Hematopoietic multipotent progenitor cell treated with erythropoietin and hydrocortisone succinate and interleukin-3 and kit ligand, for 17 days (in vitro differentiated cells): ENCODE results near the gene SULF2.

Source experiments
- DNase-seq: peaks from one replicate; pipeline ENCODE4 v3.0.0-alpha.2; 2015; ENCODE audit warnings: low spot score

The SULF2 gene

DNA sequence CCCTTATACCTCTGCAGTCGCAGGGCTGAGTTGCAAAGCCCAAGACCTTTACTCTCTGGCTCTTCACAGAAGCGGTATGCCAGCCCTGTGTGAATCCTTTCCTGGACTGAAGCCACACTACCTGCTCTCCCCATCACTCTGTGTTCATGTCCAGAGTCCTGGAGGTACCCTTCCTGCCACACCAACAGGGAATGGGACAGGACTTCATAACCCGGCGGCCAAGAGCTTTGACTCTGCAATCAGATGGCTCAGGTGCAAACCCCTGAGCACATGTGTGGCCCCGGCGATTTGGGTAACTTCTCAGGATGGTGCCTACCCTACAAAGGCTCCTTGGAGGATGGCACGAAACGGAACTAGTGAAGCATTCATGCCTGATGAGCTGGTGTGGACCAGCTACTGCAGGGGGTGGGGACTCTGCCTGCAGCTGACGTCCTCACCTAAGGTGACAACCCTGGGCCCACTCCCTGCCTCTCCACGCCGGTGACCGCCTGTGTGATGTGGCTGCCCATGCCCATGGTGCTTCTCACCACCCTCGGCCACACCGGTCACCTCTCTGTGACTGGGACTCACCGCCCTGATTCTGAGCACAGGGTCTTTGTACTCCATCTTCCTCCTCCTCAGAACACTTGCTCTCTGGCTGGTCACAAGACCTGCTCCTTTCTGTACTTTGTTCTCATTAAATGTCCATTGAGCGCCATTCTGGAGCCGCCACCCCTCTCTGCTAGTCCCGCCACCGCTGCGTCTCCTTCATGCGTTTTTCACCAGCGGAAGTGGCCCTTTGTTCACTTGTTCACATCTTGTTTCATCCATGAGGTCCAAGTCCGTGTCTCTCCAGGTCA lies 116.7 kb downstream of the SULF2 start:
- DNase-seq, result no peak

DNA sequence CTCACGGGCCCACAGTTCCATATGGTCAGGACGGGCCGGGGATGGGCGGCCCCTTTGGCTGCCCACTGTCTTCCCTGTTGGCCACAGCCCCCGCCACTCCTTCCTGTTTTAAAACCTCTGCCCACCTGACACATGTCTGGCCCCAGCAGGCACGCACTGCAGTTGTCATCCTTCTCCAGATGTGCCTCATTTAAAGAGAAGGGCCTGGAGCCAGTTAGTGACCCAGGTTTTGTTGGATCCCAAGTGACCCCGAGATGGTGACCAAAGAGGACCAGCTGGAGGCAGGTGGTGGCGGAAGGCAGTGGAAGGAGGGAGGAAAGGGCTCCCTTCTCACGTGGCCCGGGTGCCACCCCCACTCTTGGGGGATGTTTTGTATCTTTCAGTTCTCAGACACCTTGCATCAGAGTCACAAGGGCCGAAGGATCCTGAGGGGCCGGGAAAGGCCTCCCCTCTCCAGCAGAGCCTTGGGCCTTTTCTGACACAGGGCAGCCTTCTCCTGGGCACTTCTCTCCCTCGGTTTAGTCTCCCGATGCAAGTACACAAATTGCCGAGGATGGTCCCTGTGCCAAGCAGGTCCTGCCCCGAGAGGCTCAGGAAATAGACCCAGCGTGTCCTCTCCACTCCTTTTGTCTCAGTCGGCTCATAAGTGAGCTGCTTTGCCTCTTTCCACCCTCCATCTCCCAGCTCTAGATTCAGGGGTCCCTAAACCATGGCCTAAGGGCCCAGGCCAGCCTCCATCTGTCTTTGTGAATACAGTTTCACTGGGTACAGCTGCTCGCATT lies 117.6 kb downstream of the SULF2 start:
- DNase-seq, result no peak

DNA sequence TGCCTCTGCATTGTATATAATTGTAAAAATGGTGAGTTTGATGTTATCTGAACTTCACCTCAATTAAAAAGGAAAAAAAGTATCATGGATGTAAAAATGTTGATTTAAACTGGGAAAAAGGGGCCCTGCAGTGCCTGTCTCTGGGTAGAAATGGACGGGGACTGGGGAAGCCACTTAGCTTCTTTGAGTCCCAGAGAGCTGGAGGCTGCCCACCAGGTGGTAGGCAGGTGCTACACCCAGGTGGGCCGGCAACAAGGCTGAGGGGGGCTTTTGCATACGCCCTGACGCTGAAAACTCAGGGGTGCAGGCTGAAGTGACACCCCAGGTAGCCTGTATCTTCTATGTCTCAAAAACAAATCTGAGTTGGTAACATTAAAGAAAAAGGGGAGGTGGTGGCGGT lies 118.2 kb downstream of the SULF2 start:
- DNase-seq, result no peak

DNA sequence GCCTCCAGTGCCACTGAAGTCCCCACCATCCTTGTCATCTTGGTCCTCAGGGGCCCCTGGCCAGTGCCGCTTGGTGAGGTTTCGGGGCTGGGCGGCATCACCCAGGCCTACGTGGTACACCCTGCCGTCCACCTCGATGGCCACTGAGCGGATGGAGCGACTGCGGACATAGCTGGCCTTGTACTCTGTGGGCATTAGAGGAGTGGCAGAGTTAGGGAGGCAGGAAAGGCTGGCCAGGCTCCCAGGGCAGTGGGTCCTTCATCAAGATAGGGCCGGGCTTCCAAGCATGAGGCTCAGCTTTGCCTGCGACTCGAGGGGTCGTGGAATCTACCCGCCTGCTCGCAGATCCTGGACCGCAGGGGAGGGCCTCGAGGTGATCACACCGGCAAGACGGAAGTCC lies 119.0 kb downstream of the SULF2 start:
- no peak for DNase-seq

DNA sequence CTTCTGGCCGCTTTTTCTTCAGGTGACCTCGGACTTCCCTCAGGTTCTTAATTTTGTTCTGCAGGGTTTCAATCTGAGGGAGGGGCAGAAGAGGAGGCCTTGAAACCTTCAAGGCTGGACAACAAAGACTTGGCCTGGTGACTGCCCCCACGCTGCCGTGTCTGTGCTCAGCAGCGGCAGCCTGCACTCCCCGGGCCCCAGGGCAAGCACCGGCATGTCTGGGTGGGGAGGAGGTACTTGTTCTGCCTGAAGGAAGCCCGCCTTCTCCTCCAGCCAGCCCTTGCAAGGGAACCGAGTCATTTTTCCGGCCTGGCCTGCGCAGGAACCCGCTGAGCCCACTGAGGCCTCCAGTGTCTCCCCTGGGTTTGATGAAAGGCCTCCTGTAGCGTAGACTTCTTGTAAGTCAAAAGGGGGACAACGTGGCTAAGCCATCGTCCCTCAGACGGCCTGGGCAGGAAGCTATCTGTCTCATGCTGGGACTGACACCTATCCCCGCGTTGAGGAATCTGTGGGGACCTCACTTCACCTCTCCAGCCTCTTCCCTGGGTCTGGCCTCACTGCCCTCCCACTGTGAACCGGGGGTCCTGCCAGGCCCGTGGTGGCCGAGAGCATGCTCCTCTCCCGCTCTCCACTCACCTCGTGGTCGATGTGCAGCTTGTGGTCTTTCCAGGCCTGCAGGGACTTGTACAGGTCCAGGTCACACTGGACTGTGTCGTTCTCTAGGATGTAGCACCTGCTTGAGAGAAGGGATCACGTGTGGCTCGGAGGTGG lies 119.9 kb downstream of the SULF2 start:
- DNase-seq, result no peak

DNA sequence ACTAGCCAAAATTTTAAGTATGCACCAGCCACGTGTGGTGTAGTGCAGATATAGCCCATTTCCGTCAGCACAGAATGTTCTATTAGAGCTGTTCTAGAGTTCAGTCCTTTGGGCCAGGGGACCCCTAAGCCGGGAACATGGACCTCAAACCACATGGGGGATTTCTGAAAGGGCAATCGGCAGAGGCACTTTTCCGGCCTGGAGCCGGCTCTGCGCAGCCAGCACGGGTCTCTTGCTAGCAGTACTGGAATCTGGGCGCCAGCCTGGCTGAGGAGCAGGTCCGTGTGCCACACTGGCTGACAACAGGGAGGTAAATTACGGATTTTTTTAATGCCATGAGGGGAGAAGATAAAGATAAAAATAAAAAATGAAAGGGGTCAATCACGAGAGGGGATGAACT lies 120.5 kb downstream of the SULF2 start:
- no peak for DNase-seq

DNA sequence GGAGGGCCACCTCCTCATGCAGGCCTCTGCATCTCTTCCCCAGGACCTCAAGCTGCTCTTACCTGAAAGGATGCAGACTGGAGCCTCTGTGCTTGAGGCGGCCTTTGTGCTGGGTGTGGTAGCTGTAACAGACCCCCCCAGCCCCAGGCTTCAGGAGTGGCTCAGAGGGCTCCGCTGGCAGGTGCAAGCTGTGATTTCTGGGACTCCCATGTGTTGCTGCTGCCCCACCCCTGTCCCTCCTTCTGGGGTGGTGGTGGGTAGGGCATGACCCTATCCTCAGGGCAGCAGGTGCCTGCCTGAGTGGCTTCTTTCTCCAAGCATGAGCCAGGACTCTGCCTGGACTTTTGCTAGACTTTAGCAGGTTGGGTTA lies 121.2 kb downstream of the SULF2 start:
- no peak for DNase-seq

DNA sequence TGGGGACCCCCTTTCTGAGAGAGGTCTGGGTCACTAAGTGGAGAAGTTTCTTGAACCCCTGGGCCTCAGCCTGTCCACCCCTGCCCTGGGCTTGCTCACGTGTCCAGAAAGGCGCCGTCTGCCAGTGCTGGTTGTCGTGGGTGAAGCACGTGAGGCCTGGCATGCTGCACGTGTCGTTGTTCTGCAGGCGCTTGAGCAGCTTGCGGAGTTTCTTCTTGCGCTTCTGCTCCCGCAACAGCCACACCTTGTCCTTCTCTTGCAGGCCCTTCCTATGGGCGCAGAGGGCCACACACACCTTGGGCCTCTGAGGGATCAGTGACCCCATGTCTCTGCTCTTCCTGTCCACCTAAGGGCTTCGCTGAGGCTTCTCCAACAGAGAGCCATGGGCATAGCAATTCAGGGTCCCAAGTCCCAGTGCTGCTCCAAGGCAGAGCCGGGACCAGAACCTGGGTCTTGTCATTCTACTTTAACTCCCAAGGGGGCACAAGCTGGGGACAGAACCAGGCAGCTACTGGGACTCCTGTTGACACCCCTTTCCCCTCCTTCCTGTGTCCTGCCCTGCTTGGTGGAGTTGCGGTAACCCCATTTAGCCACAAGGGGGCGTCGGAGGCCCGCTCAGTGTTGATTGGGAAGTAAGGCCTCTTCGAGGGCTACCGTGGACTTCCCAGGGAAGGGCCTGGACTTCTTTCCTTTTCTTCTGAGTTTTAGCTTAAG lies 121.8 kb downstream of the SULF2 start:
- peak; percentile 66 for DNase-seq

DNA sequence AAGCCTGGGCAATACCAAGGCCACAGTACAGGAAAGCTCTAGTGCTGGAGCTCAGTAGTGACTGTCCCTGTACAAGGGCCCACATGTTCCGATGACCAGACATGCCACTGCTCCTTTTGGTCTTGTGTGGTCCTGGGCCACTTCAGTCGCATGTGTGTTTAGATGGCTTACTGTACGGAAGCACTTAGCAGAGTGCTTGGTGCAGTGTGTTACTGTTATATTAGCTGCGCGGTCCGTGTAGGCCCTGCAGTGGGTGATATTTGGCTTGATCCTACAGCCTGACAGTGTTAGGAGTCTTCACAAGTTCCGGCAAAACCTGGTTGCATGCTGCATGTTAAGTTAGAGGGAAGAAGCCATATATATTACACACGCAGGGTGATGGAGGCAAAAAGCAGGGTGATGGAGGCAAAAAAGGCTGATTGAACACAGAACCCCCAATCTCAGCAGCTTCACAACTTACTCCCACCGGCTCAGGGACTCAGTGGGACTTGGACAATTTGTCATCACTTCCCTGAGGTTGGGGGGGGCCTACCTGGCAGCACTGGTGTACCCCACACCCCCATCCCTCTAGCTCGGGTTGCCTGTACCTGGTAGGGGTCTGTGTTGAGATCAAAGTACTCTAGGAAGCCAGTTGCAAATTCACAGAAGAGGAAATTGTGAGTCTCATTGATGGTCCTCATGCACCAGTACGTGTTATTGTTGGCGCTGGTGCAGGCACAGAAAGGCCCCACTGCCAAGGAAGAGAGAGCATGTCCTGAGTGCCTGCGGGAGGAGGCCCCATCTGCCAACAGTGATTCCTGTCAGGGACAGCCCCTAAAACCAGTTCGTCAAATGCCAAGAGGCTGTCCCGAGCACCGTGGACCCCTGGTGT lies 122.6 kb downstream of the SULF2 start:
- no peak for DNase-seq

DNA sequence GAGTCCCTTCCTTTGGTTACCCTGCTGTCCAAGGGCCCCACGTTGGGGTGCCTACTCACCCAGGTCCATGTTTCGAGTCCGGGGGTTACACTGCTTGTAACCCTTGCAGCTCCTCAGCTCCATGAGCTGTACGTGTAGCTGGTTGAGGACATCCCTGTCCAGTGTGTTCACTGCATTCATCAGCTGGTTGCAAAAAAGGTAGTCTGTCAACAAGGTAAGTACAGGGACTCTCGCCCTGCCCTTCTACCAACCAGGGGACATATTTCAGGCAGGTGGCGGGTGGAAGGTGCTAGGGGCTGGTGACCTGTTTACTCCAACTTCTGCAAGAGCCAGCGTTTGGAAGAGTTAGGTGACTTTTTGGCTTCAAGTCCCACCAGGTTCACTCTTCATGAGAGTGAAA lies 123.6 kb downstream of the SULF2 start:
- no peak for DNase-seq

DNA sequence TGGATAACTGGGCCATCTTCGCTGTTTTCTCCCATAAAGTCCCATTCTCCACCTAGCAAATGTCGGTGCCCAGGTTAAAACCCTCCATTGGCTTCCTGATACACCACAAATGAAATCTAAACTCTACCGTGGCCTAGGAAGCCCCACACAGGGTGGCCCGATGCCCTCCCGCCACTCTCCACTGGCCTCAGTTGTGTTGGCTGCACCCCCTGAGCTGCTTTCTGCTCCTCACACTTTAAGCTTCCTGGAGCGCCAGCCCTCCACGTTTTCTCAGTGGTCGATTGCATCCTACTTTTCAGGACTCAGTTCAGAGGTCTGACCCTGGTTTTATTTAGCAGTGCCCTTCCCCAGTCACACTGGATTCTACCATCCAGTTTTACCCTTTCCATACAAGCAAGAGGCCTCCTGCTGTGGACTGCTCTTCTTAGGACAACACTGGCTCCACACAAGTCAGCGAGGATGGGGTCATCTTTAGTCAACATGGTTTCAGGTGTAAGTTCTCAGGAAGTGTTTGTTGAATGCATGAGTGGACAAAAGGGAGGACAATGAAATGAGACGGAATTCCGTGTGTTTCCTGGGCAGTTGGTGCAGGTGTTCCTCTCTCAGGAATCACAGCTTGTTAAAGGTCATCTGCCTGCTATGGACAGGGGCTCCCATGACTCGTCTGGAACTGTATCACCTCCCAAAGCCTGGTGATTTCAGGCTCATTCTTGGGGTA lies 124.1 kb downstream of the SULF2 start:
- no peak for DNase-seq

DNA sequence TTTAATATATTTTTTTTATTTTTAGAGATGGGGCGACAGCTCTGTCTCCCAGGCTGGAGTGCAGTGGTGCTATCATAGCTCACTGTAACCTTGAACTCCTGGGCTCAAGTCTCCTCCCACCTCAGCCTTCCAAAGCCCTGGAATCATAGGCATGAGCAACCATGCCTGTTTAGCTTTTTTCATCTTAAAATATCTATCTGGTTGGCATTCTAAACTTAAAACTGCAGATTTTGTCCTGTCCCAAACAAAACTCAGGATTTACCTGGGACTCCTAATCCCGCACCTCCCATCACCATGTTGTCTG lies 124.7 kb downstream of the SULF2 start:
- DNase-seq, result no peak

DNA sequence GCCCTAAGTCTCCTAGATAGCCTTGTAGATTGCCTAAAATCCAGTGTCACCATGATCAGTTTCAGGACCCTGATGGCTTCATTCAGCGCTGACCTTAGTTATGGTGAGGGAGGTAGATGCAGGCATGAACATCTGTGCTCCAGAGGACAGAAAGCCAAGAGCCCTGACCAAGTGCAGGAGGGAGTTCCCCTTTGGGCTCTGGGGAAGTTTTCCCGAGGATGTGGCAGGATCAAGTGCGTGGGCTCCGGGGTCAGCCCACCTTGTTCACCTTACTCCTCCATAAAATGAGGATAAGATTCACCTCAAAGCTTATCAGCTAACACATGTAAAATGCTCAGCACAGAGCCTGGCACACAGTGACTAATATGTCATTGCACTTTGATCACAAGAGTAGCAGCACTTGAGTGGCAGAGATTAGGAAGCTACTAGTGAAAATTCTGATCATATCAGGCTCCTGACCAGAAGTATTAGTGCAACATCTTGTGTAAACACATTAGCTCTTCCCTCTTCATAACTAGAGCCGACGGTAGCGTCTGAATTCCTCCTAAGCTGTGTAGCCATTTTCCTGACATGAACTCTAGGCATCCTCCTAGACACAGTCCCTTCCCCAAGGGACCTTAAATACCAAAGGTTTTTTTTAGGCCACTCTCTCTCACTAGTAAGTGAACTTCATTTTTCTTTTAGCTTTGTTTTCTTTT lies 125.2 kb downstream of the SULF2 start:
- DNase-seq, result no peak

DNA sequence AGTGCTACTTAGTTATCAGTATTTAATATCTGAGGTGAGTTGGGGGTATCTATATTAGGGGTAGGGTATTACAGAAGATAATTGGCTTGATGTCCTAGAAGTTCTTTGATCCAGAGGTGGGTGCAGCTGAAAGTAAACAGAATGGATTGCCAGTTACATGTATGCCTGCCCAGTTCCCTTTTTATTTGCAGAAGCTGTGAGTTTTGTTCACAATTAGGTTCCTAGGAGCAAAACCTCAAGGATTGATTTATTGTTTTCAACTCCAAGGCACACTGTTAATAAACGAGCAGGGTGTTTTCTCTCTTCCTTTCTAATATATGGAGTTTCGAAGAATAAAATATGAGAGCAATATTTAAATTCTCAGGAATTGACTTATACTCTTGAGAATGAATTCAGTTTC lies 129.0 kb downstream of the SULF2 start:
- DNase-seq, result no peak

DNA sequence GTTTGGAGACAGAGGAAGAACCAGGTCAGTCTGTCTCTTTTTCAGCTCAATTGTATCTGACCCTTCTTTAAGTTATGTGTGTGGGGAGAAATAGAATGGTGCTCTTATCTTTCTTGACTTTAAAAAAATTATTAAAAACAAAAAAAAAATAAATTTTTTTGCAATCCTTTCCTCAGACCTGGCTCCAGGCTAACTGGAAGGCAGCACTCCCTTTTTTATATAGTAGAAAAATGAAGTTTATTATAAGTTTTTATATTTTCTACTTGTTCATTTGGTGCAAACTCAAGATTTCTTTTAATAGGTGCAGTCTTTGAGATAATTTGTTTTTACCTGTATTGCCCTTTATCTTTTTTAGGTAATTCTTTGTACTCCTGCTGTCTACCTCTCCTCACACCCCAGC lies 129.6 kb downstream of the SULF2 start:
- DNase-seq, result no peak

DNA sequence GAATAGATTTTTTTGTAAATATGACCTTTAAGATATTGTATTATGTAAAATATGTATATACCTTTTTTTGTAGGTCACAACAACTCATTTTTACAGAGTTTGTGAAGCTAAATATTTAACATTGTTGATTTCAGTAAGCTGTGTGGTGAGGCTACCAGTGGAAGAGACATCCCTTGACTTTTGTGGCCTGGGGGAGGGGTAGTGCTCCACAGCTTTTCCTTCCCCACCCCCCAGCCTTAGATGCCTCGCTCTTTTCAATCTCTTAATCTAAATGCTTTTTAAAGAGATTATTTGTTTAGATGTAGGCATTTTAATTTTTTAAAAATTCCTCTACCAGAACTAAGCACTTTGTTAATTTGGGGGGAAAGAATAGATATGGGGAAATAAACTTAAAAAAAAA lies 130.9 kb downstream of the SULF2 start:
- DNase-seq, result no peak

DNA sequence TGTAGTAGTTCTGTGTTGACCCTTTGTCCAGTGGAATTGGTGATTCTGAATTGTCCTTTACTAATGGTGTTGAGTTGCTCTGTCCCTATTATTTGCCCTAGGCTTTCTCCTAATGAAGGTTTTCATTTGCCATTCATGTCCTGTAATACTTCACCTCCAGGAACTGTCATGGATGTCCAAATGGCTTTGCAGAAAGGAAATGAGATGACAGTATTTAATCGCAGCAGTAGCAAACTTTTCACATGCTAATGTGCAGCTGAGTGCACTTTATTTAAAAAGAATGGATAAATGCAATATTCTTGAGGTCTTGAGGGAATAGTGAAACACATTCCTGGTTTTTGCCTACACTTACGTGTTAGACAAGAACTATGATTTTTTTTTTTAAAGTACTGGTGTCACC lies 131.4 kb downstream of the SULF2 start:
- no peak for DNase-seq

DNA sequence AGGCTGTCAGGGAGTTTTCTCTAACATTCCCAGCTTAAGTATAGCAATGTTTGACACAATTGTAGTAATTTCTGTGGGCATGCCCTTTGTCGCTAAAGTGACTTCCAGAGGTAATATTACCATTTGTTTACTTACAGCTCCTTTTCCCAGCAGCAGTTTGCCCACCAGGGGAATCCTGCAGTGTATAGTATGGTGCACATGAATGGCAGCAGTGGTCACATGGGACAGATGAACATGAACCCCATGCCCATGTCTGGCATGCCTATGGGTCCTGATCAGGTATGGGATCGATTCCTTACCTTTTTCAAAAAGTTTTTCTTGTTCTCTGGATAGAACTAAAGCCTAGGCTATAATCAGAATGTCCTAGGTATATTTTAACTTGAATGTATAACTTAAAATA lies 132.5 kb downstream of the SULF2 start:
- DNase-seq, result no peak

DNA sequence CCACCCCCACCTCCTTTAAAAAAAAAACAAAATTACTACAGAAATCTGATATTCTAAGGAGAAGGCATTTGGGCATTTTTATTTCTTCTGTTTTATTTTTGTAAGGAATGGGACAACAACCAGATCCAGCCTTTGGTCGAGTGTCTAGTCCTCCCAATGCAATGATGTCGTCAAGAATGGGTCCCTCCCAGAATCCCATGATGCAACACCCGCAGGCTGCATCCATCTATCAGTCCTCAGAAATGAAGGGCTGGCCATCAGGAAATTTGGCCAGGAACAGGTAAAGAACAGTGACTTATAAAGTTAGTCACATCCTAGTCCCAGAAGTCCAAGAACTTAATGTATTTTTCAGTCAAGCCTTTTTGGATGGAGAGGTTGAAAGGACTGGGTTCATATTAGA lies 133.0 kb downstream of the SULF2 start:
- DNase-seq, result no peak

DNA sequence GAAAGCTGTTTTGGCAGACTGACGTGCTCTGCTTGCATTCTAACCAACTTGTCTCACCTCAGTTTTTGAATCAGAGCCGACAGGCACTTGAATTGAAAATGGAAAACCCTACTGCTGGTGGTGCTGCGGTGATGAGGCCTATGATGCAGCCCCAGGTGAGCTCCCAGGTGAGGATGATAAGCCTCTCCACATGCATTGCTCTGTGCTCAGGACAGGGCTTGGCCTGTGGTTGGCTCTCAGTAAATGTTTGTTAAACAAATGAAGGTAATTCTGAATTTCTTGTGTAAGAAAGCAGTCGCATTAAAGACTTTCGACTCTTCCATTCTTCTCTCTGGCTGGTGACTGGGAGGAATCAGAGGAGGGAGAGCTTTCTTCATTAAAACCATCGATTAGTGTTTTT lies 136.3 kb downstream of the SULF2 start:
- no peak for DNase-seq
